ENCODE measurements around the gene SSUH2. TPM values are rescaled to one million over a fixed set of nuclear protein-coding genes. Genes with fewer than 3 reads are reported as not detected.
A peak's percentile ranks its signal among the peaks of the same experiment; 100 is the strongest.

Gene SSUH2
- total RNA-seq, 1 donor from 2014 or later = not detected

DNA sequence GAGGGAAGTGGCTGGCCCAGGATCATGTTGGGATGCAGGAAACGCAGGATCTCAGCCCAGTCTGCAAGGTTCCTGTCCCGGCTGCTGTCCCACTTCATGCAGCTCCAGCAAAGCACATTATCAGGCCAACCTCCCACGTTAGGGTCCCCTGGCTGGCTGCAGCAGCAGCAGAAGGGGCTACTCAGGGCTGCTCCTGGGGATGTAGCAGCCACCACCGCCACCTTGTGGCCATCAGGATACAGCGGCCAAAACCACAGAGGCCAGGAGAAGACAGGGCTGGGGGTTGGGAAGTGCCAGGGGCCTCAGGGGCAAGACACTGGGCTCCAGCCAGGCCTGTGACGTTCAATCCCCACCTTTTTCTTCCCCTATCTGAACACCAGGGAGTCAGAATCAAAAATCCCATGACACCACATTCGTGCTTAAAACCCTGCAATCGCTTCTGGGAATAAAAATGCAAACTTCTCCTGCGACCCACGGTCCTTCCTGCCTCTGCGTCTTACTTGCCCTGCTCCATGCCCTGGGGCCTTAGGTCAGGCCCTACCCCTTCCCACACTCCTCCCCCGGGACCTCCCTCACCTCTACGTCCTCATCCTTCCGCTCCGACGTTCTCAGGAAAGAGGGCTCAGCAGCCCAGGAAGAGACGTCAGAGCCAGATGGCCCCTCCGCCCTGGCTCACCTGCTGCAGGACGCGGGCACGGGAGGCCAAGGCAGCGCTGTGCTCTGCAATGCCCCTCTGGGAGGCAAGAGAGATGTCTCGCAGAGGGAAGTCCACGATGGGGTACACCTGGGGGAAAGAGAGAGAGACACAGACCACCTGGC lies 21.5 kb downstream of the SSUH2 start:
- TF ChIP-seq, protein P1, sequence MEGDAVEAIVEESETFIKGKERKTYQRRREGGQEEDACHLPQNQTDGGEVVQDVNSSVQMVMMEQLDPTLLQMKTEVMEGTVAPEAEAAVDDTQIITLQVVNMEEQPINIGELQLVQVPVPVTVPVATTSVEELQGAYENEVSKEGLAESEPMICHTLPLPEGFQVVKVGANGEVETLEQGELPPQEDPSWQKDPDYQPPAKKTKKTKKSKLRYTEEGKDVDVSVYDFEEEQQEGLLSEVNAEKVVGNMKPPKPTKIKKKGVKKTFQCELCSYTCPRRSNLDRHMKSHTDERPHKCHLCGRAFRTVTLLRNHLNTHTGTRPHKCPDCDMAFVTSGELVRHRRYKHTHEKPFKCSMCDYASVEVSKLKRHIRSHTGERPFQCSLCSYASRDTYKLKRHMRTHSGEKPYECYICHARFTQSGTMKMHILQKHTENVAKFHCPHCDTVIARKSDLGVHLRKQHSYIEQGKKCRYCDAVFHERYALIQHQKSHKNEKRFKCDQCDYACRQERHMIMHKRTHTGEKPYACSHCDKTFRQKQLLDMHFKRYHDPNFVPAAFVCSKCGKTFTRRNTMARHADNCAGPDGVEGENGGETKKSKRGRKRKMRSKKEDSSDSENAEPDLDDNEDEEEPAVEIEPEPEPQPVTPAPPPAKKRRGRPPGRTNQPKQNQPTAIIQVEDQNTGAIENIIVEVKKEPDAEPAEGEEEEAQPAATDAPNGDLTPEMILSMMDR (IDR thresholded peaks at IDR 0.05) = peak; percentile 99
- Mint-ChIP-seq H3K36me3 (ENCODE audit: unreplicated experiment) (no peaks in the 10 kb centered on the region), H3K4me1 (ENCODE audit: unreplicated experiment) (peaks cover 21% of the 10 kb centered on the region), H3K27ac (ENCODE audit: unreplicated experiment) (peak overlapping the region; percentile 57), H3K4me3 (ENCODE audit: unreplicated experiment) (no peak overlapping the region), H3K9me3 (ENCODE audit: unreplicated experiment) (no peaks in the 10 kb centered on the region), H3K27me3 (ENCODE audit: unreplicated experiment) (no peaks in the 10 kb centered on the region)
- peak; percentile 90 for DNase-seq (ENCODE audit: extremely low spot score, unreplicated experiment)

DNA sequence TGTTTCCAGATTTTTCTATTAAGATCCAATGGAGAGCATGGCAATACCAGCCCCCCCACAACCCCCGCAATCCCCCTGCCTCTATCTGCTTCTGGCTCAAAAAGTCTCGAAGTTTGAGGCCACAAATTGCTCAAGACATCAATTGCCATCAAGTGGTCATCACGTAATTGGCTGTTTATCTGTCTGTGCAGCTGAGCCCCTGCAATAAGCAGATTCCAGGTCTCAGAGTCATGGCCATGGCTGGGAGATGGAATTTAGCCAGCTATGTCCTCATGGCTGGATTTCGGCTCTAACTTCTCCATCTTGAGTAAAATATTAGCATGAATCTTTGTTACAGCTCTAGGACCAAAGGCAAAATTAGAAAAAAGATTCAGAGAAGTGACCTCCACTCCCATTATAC lies 22.7 kb downstream of the SSUH2 start:
- no peaks in the 10 kb centered on the region for H3K27me3 Mint-ChIP-seq (ENCODE audit: unreplicated experiment)
- H3K27ac Mint-ChIP-seq (ENCODE audit: unreplicated experiment) = no peak overlapping the region
- H3K4me3 Mint-ChIP-seq (ENCODE audit: unreplicated experiment) = no peak overlapping the region
- H3K36me3 Mint-ChIP-seq (ENCODE audit: unreplicated experiment) = no peaks in the 10 kb centered on the region
- no peaks in the 10 kb centered on the region for H3K9me3 Mint-ChIP-seq (ENCODE audit: unreplicated experiment)
- no peak for DNase-seq (ENCODE audit: extremely low spot score, unreplicated experiment)
- H3K4me1 Mint-ChIP-seq (ENCODE audit: unreplicated experiment) = peaks cover 16% of the 10 kb centered on the region
- TF ChIP-seq, protein P1 (IDR thresholded peaks at IDR 0.05) = no peak

DNA sequence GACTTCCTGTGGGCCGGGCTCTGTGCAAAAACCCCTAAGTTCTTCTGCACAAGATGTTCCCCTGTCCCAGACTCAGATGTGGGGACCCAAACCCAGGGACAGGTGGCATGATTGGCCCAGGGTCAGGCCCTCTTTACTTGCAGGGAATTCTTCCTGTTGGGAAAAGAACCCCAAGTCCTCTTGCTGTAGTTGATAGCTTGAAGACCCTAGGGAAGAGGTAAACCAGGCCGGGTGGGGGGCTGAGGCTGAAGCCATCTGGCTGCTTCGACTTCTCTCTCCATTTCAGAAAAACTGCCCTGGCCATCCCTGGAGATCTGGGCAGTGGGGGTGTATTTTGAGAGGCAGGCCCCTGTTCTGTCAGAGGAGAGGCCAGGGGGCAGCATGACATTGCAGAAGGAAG lies 23.5 kb downstream of the SSUH2 start:
- DNase-seq (ENCODE audit: extremely low spot score, unreplicated experiment) = no peak
- H3K4me3 Mint-ChIP-seq (ENCODE audit: unreplicated experiment) = no peak overlapping the region
- H3K36me3 Mint-ChIP-seq (ENCODE audit: unreplicated experiment) = no peaks in the 10 kb centered on the region
- H3K27me3 Mint-ChIP-seq (ENCODE audit: unreplicated experiment) = no peaks in the 10 kb centered on the region
- H3K9me3 Mint-ChIP-seq (ENCODE audit: unreplicated experiment) = no peaks in the 10 kb centered on the region
- H3K4me1 Mint-ChIP-seq (ENCODE audit: unreplicated experiment) = peaks cover 16% of the 10 kb centered on the region
- H3K27ac Mint-ChIP-seq (ENCODE audit: unreplicated experiment) = no peak overlapping the region
- TF ChIP-seq, protein P1 (IDR thresholded peaks at IDR 0.05) = no peak

DNA sequence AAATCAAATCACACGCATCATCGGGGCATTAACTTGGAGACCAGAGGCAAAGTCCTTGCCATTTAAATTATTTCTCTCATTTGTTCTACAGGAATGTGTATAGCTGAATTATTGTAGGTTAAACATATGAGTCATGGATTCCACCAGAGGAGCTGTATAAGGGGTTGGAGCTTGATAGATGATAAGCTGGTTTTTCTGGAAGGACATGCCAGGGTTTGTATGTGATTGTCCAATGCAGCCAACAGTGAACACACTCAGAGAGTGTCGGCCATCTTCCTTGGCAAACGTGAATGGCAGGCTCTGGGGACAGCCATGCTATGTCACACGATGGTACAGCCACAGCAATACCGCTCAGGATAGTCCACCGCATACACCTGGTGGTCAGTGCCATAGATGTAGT lies 25.1 kb downstream of the SSUH2 start:
- Mint-ChIP-seq H3K27ac (ENCODE audit: unreplicated experiment) (no peak overlapping the region), H3K4me3 (ENCODE audit: unreplicated experiment) (no peak overlapping the region), H3K36me3 (ENCODE audit: unreplicated experiment) (no peaks in the 10 kb centered on the region), H3K9me3 (ENCODE audit: unreplicated experiment) (no peaks in the 10 kb centered on the region), H3K4me1 (ENCODE audit: unreplicated experiment) (peaks cover 16% of the 10 kb centered on the region), H3K27me3 (ENCODE audit: unreplicated experiment) (no peaks in the 10 kb centered on the region)
- DNase-seq (ENCODE audit: extremely low spot score, unreplicated experiment) = no peak
- TF ChIP-seq, protein P1 (IDR thresholded peaks at IDR 0.05) = no peak

DNA sequence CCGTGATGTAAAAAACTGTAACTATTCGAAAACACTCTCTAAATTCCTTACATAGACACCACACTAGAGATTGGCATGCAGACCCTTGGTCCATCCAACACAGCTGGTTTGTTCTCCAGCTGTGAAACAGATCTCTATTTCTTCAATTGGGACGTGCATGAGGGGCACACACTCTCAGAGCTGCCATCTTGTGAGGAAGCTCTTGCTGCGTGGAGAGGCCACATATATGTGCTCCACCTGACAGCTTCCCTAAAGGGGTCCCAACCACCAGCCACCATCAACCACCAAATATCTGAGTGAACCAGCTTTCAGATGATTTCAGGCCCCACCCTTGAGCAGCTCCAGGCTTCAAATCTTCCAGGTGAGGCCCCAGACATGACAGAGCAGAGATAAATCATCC lies 25.6 kb downstream of the SSUH2 start:
- H3K9me3 Mint-ChIP-seq (ENCODE audit: unreplicated experiment) = no peaks in the 10 kb centered on the region
- H3K27ac Mint-ChIP-seq (ENCODE audit: unreplicated experiment) = no peak overlapping the region
- no peak overlapping the region for H3K4me3 Mint-ChIP-seq (ENCODE audit: unreplicated experiment)
- H3K36me3 Mint-ChIP-seq (ENCODE audit: unreplicated experiment) = no peaks in the 10 kb centered on the region
- TF ChIP-seq, protein P1 (IDR thresholded peaks at IDR 0.05) = no peak
- peaks cover 16% of the 10 kb centered on the region for H3K4me1 Mint-ChIP-seq (ENCODE audit: unreplicated experiment)
- H3K27me3 Mint-ChIP-seq (ENCODE audit: unreplicated experiment) = no peaks in the 10 kb centered on the region
- DNase-seq (ENCODE audit: extremely low spot score, unreplicated experiment) = no peak

All from osteocyte (in vitro differentiated cells).